Panc1 (cell line): ENCODE data around the gene ITGB3.

Source experiments
- POLR2AphosphoS5 ChIP-seq: IDR thresholded peaks from 2 replicates; pipeline ENCODE4 v1.6.1; 2012; ENCODE audit warnings: mild to moderate bottlenecking, low read depth, low read length, moderate library complexity
- TF ChIP-seq, protein P1 (sequence below): fragments of 450-650 bp; IDR thresholded peaks from 2 replicates; pipeline ENCODE4 v1.5.1; 2017; ENCODE audit warnings: mild to moderate bottlenecking
- TF ChIP-seq, protein P2 (sequence below), 2 experiments: IDR thresholded peaks; 2 replicates each; pipeline ENCODE4 v1.6.1; 2011 to 2012; ENCODE audit warnings: low read depth in 2 of 2, control low read depth in 1 of 2, low read length in 1 of 2, mild to moderate bottlenecking in 1 of 2, moderate library complexity in 1 of 2; ENCODE audit not compliant: insufficient read depth in 1 of 2

DNA sequence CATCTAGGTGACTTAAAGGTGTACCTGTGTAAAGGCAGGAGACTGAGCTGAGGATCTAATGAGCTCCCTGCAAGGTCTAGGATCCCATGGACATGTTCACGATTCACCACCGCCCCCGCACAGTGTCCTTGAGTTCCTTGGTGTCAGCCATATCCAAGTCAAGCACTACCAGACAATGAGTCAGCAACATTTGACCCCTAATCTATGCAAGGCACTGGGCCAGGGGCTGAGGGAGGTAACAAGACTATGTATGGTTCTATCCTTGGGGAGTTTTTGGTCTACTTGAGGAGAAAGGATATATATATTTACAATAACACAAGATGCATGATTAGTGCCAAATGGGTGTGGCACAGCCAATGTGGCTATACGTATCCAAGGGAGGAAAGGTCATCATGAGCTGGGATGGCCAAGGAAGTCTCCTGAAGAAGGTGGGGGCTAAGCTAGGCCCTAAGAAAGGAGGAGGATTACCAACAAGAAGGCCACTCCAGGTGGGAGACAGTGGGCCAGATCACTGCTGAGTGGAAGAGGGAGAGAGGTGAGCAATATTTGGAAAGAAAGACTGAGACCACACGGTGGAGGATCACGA lies 35.0 kb downstream of the ITGB3 start:
- TF ChIP-seq, protein P1, sequence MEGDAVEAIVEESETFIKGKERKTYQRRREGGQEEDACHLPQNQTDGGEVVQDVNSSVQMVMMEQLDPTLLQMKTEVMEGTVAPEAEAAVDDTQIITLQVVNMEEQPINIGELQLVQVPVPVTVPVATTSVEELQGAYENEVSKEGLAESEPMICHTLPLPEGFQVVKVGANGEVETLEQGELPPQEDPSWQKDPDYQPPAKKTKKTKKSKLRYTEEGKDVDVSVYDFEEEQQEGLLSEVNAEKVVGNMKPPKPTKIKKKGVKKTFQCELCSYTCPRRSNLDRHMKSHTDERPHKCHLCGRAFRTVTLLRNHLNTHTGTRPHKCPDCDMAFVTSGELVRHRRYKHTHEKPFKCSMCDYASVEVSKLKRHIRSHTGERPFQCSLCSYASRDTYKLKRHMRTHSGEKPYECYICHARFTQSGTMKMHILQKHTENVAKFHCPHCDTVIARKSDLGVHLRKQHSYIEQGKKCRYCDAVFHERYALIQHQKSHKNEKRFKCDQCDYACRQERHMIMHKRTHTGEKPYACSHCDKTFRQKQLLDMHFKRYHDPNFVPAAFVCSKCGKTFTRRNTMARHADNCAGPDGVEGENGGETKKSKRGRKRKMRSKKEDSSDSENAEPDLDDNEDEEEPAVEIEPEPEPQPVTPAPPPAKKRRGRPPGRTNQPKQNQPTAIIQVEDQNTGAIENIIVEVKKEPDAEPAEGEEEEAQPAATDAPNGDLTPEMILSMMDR: no peak
- no peak for TF ChIP-seq POLR2AphosphoS5
- TF ChIP-seq, protein P2, sequence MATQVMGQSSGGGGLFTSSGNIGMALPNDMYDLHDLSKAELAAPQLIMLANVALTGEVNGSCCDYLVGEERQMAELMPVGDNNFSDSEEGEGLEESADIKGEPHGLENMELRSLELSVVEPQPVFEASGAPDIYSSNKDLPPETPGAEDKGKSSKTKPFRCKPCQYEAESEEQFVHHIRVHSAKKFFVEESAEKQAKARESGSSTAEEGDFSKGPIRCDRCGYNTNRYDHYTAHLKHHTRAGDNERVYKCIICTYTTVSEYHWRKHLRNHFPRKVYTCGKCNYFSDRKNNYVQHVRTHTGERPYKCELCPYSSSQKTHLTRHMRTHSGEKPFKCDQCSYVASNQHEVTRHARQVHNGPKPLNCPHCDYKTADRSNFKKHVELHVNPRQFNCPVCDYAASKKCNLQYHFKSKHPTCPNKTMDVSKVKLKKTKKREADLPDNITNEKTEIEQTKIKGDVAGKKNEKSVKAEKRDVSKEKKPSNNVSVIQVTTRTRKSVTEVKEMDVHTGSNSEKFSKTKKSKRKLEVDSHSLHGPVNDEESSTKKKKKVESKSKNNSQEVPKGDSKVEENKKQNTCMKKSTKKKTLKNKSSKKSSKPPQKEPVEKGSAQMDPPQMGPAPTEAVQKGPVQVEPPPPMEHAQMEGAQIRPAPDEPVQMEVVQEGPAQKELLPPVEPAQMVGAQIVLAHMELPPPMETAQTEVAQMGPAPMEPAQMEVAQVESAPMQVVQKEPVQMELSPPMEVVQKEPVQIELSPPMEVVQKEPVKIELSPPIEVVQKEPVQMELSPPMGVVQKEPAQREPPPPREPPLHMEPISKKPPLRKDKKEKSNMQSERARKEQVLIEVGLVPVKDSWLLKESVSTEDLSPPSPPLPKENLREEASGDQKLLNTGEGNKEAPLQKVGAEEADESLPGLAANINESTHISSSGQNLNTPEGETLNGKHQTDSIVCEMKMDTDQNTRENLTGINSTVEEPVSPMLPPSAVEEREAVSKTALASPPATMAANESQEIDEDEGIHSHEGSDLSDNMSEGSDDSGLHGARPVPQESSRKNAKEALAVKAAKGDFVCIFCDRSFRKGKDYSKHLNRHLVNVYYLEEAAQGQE (IDR thresholded peaks at IDR 0.05; ENCODE audit: insufficient read depth in 1 of 2, low read depth in 2 of 2, low read length in 1 of 2): no peak
